ENCODE results near the gene SBSN. TPM values are rescaled to one million over a fixed set of nuclear protein-coding genes. Genes with fewer than 3 reads are reported as not detected.

SBSN gene
- total and polyA plus RNA-seq, 2 donors (not counting 1 experiment from before 2014, with no cell fraction given): not detected

DNA sequence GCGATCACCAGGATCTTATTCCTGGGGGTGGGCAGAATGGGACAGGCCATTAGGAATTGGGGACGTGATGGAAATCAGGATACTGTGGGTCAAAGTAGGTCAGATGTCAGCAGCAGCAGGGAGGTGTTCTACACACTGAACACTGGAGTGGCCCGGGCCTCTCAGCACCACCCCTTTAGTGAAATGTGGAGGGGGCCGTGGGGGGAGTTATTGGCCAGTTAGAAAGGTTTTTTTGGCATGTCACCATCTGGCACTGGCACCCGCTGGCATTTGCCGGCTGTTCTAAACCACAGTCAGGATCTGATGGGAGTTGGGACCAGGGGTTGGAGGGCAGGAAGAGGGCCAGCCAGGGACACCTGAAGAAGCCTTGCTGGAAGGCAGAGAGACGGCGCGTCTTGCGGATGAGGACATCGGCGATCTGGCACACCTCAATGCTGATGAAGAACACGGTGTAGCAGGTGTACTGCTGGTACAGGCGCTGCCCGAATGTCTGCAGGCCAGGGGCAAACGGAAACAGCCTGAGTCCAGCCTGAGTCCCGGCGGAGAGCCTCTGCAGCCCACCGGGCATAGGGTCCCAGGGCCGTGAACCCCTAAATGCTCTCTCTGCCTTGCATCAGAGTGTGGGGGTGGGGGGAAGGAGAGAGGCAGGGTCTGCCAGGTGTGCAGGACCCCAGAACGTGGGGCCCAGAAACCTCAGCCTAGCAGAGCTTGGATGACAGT, 23.1 kb upstream of the SBSN start:
- Mint-ChIP-seq H3K27ac (no peak overlapping the region), H3K9me3 (ENCODE audit: insufficient read depth) (no peaks in the 10 kb centered on the region), H3K4me1 (peaks cover 19% of the 10 kb centered on the region), H3K4me3 (no peak overlapping the region), H3K27me3 (peaks cover 3% of the 10 kb centered on the region)
- CTCF ChIA-PET: no interaction called here
- Histone ChIP-seq H3K79me2 (ENCODE audit: control insufficient read depth, insufficient read depth, low read length) (peaks cover 27% of the 10 kb centered on the region), H3K36me3 (replicated peaks in 1 of 2; ENCODE audit: control extremely low read depth in 1 of 2, control insufficient read depth in 1 of 2, extremely low read depth in 1 of 2, insufficient read depth in 2 of 2, low read length in 1 of 2) (peaks cover 0 to 11% of the 10 kb centered on the region in 2 experiments), H3K4me2 (replicated peaks; ENCODE audit: low read depth, low read length, poor library complexity, severe bottlenecking) (no peak overlapping the region), H3K27ac (ENCODE audit: low read length in 2 of 2) (no peak overlapping the region), H4K20me1 (ENCODE audit: control insufficient read depth, insufficient read depth, low read length, poor library complexity, severe bottlenecking) (no peaks in the 10 kb centered on the region), H3K27me3 (replicated peaks in 1 of 4; ENCODE audit: control extremely low read depth in 1 of 4, control insufficient read depth in 3 of 4, insufficient read depth in 4 of 4, low read length in 3 of 4) (peaks cover 0 to 3% (median 0%) of the 10 kb centered on the region in 4 experiments), H3K9ac (ENCODE audit: low read length) (no peak overlapping the region), H3K4me3 (ENCODE audit: control extremely low read depth in 1 of 5, extremely low read depth in 1 of 5, insufficient read depth in 1 of 5, low read depth in 2 of 5, low read length in 4 of 5) (no peak overlapping the region), H3K9me3 (ENCODE audit: control extremely low read depth in 1 of 3, control insufficient read depth in 2 of 3, insufficient read depth in 1 of 3, low read length in 2 of 3) (no peaks in the 10 kb centered on the region), H3K4me1 (ENCODE audit: control insufficient read depth in 2 of 2, insufficient read depth in 2 of 2, low read length in 2 of 2) (peaks cover 7 to 10% of the 10 kb centered on the region in 2 donors), H2AFZ (ENCODE audit: insufficient read depth, low read depth, low read length, poor library complexity, severe bottlenecking) (no peak overlapping the region)
- no peak for TF ChIP-seq CTCF (IDR thresholded peaks at IDR 0.05)
- no peak for TF ChIP-seq EZH2 (IDR thresholded peaks at IDR 0.05; ENCODE audit: borderline replicate concordance, insufficient read depth, low read depth, low read length, poor library complexity, severe bottlenecking)
- DNase-seq (no peak), ATAC-seq (ENCODE audit: low read depth) (no peak)
- intact Hi-C loops (cut with micrococcal nuclease): no loop called here
- 95% methylated on average over 19 of the region's 21 CpGs for WGBS (ENCODE audit: insufficient coverage)
- POLR2A ChIA-PET: no interaction called here

DNA sequence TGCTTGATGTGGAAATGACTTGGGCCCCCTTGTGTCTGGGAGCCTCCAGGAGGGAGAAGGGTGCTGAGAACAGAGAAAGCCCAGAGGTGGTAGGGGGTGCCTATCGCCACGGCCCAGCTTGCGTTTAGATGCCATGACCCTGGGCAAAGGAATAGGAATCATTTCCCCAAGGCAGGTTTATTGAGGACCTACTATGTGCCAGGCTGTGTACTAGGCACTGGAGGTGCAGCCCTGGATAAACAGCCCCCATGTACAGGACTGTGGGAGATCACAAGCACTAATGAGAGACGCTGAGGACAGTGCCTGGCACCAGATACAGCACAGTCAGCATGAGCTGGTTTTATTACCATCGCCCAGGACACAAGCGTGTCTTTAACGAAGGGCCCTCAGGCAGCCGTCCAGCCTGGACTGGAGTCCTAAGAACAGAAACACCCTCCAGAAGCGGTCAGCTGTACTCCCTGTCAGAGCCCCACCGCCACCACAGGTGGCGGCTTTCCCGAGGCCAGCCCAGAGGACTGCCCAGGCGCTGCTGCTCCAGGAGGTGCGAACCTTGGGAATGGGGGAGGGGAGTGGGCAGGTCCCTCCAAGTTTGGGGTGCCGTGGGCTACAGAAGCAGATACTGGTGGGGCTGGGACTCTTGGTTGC, 21.9 kb upstream of the SBSN start:
- no peak overlapping the region for H3K27ac ChIP-seq (ENCODE audit: low read length in 2 of 2)
- DNase-seq: no peak
- H3K4me3 Mint-ChIP-seq: no peak overlapping the region
- intact Hi-C loops (cut with micrococcal nuclease): loop anchor here (1.0 to 5.0 kb wide), 2 partner anchors 152 to 167 kb away; partner anchors contain the start of gene ZBTB32
- H3K27ac Mint-ChIP-seq: no peak overlapping the region
- peaks cover 21% of the 10 kb centered on the region for H3K4me1 Mint-ChIP-seq
- H3K9ac ChIP-seq (ENCODE audit: low read length): no peak overlapping the region
- H3K79me2 ChIP-seq (ENCODE audit: control insufficient read depth, insufficient read depth, low read length): peaks cover 28% of the 10 kb centered on the region
- ATAC-seq (ENCODE audit: low read depth): no peak
- WGBS (ENCODE audit: insufficient coverage): 96% methylated on average over 15 of the region's 15 CpGs
- peaks cover 11 to 17% of the 10 kb centered on the region in 2 donors for H3K4me1 ChIP-seq (ENCODE audit: control insufficient read depth in 2 of 2, insufficient read depth in 2 of 2, low read length in 2 of 2)
- H2AFZ ChIP-seq (ENCODE audit: insufficient read depth, low read depth, low read length, poor library complexity, severe bottlenecking): no peak overlapping the region
- H3K27me3 ChIP-seq (replicated peaks in 1 of 4; ENCODE audit: control extremely low read depth in 1 of 4, control insufficient read depth in 3 of 4, insufficient read depth in 4 of 4, low read length in 3 of 4): no peaks in the 10 kb centered on the region
- no peak overlapping the region for H3K4me3 ChIP-seq (ENCODE audit: control extremely low read depth in 1 of 5, extremely low read depth in 1 of 5, insufficient read depth in 1 of 5, low read depth in 2 of 5, low read length in 4 of 5)
- no peak for TF ChIP-seq CTCF (IDR thresholded peaks at IDR 0.05)
- TF ChIP-seq EZH2 (IDR thresholded peaks at IDR 0.05; ENCODE audit: borderline replicate concordance, insufficient read depth, low read depth, low read length, poor library complexity, severe bottlenecking): no peak
- ChIA-PET CTCF (interaction anchor here (0.7 to 1.6 kb wide), 6 partner anchors 9 to 94 kb away, joined by 3 to 4 read pairs (median 3); no protein-coding TSS in a partner anchor), POLR2A (no interaction called here)
- H4K20me1 ChIP-seq (ENCODE audit: control insufficient read depth, insufficient read depth, low read length, poor library complexity, severe bottlenecking): no peaks in the 10 kb centered on the region
- no peaks in the 10 kb centered on the region for H3K9me3 Mint-ChIP-seq (ENCODE audit: insufficient read depth)
- H3K9me3 ChIP-seq (ENCODE audit: control extremely low read depth in 1 of 3, control insufficient read depth in 2 of 3, insufficient read depth in 1 of 3, low read length in 2 of 3): no peaks in the 10 kb centered on the region
- H3K36me3 ChIP-seq (replicated peaks in 1 of 2; ENCODE audit: control extremely low read depth in 1 of 2, control insufficient read depth in 1 of 2, extremely low read depth in 1 of 2, insufficient read depth in 2 of 2, low read length in 1 of 2): peaks cover 0 to 11% of the 10 kb centered on the region in 2 experiments
- H3K4me2 ChIP-seq (replicated peaks; ENCODE audit: low read depth, low read length, poor library complexity, severe bottlenecking): no peak overlapping the region
- peaks cover 3% of the 10 kb centered on the region for H3K27me3 Mint-ChIP-seq

All from B cell (primary cell).